NCI-H2196 (cell line): Measurements from ENCODE around the gene MYO18A.

Experiments used
- DNase-seq: peaks from one replicate; lab custom pipeline; 2025; ENCODE audit not compliant: unreplicated experiment; lab: John Stamatoyannopoulos, UW

The MYO18A gene

DNA sequence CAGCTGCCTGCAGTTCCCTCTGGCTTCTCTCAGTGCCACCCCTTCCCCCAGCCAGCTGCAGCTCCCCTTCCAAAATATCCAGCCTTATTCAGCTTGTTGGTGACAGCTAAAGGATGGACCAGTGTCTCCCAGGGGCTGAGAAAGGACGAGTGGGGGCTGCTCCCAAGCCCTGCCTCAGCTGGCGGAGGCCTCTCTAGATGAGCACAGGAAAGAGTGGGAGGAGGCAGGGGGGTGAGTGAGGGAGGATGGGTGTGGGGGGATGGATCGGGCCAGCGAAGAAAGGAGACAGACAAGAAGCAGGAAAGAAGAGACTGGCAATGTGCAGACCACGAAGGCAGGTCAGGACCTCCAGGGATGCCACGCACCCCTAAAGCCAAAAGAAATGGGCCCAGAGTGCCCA is 119.7 kb downstream of the MYO18A start:
- no peak for DNase-seq

DNA sequence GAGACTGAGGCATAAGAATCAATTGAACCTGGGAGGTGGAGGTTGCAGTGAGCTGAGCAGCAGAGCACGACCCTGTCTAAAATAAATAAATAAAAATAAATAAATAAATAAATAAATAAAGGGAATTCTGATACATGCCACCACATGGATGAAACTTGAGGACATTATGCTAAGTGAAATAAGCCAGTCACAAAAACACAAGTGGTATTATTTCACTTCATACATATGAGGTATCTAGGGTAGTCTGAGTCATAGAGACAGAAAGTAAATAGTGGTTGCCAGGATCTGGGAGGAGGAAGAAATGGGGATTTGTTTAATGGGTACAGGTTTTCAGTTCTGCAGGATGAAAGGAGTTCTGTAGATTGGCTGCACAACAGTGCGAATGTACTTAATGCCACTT is 120.9 kb downstream of the MYO18A start:
- no peak for DNase-seq

DNA sequence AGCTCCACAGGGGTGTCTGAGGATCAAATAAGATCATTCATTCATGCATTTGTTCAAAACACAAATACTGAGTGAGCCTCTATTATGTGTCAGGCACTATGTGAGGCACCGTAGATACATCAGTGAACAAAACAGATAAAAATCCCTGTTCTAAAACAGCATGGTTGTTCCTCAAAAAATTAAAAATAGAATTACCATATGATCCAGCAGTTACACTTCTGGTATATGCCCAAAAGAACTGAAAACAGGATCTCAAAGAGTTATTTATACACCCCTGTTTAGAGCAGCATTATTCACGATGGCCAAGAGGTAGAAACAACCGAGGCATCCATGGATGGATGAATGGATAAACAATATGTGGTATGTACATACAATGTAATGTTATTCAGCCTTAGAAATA is 121.8 kb downstream of the MYO18A start:
- DNase-seq, result no peak

DNA sequence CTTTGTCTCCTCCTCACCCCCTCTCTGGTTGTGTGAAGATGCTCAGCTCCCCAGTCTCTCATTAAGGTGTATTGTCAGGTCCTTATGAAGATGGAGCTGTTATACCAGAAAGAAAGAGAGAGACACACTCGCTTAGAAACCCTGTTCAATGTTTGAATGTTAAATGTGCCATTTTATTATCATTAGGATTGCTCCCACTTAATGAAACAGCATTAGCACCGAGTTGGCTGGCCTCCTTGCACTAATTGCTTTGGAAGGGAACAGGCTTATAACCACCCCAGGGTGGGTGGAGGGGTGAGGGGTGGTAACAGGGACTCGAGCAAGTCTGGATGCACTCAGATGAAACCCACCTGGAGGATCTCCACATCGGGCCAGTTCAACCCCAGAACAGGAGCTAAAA is 122.8 kb downstream of the MYO18A start:
- no peak for DNase-seq

DNA sequence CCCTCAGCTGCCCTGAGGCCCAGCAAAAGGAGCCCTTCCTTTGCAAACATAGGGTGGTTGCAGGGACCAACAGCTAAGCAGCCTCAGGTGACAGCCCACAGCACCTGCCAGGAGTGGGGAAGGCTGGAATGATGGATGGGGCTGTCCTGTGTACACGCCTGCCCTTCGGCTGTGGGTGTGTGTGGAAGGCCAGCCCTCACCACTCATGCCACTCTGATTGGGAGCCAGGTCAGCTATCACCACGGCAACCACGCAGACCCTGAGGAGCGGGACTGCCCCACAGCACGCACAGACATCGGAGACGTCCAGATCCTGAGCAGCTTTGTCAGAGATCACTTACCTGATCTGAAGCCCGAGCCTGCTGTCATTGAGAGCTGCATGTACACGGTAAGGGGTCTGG is 125.4 kb downstream of the MYO18A start:
- no peak for DNase-seq

DNA sequence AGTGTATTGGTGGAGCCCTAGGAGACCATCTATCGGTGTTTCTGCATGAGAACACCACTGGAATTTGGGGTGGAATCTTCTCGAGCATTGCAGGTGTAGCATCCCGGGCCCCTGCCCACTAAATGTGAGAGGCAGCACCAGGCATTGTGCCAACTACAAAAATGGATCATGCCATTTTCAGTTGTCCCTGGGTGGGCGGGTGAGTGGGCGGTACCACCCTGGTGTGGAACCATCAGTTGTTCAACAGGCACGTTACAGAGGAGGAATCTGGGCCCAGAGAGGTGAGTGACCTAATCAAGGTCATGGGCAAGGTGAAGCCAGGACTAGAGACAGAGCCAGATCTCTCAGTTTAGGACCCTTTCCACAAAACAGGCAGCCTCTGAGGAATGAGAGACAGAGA is 128.5 kb downstream of the MYO18A start:
- DNase-seq, result no peak

DNA sequence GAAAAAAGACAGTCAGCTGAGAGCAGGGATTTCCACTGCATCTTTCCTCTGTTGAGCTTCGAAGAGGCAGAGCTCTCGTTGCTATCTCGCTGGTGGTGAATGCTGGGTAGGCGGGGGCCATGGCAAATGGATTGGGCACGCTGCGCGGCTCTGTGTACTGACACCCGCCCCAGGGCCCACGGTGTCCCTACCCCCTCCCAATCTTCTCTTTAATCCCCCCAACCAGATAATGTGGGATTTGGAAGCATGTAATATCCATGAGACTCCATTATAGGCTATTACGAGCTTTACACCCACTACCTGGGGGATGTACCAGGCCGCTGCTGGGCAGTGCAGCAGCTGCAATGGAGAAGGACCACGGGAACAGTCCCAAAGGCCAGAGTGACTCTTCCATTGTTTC is 129.0 kb downstream of the MYO18A start:
- no peak for DNase-seq

DNA sequence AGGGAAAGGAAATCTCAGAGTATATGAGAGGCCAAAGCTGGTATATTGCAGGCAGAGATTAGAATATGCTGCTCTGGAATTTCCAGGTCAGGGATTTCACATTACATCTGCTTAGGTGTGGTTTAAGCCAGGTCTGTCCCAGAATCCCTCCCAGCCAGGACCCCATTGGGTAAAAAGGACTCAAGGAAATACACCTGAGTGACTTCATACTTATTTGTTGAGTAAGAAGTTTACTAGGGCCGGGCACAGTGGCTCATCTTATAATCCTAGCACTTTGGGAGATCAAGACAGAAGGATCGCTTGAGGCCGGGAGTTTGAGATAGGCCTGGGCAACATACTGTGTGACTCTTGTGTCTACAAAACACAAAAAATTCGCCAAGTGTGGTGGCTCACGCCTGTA is 130.0 kb downstream of the MYO18A start:
- no peak for DNase-seq

DNA sequence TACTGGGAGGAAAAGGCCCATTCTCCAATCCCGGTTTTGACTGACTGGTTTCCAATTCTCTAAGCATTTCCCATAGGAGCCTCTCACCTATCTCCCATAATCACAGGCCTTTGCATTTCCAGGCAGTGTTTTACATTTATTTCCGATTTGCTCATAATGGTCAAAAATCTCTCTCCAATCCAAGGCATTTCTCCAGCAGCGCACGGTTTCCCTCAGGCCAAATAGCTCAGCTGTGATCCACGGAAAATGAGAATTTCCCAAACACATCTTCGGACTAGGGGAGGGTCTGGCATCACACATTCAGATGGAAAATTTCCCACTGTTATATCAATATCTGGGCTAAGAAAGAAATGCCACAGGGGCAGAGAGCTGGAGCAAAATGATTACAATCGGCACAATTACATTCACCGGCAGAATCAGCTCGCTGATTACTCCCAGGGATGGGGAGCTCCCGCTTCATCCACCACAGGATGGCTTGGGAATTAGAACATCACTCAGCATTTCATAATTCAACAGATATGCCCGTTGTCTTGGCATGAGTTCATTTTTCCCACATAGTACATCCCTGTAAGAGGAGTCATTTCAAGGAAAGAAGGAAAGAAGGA is 130.6 kb downstream of the MYO18A start:
- no peak for DNase-seq

DNA sequence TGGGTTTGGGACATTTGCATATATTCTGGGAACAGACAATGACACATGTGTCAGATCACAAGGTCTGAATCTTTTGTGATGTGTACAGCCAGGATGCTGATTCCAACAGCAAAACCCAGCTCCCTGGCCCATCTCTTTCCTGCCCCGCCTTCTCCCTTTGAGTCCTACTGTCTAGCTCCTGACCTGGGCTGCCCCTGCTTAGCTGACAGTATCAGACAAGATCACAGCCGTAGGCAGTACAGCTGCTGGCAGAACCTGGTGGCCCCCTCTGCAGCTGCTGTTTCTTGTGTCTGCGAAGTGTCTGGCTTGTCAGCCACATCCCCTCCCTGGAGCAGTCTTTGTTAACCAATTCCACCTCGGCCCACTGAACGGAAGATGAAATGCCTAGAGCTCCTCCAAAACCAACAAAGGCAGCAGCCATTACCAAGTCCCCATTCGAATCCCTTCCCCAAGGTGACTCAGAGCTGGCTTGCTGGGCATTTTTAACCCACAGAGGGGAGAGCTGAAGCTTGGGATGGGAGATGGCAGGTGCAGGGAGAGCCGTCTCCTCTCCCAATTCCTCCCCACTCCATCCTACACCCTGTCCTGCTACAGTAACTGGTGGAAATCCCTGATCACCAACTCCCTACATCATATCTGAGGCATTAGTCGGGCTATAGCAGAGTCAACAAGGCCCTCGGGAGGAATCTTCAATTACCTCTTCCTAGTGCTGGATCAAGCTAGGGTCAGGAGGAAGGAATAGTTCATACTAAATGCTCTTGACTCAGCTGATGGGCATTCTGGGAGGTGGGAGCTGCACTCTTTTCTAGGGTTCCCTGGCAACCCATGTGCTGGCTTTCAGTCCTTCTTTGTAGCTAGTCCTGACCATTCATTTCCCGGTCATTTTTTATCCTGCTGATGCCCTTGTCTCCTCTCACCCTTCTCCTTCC is 131.5 kb downstream of the MYO18A start:
- no peak for DNase-seq

DNA sequence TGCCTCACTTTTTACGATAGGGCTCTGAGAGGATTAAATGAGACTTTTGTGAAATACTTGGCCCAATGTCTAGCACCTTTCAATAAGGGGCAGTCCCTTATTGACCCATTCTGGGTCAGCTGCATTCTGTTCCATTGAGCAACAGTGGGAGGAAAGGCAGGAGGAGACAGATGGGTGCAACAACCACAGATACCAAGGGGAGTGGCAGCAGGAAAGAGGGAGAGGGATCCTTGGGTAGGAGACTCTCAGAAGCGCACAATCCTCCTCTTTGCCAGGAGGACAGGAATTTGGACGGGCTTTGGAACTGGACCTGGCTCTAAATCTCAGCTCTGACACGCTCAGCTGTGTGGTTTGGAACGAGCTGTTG is 133.7 kb downstream of the MYO18A start:
- no peak for DNase-seq

DNA sequence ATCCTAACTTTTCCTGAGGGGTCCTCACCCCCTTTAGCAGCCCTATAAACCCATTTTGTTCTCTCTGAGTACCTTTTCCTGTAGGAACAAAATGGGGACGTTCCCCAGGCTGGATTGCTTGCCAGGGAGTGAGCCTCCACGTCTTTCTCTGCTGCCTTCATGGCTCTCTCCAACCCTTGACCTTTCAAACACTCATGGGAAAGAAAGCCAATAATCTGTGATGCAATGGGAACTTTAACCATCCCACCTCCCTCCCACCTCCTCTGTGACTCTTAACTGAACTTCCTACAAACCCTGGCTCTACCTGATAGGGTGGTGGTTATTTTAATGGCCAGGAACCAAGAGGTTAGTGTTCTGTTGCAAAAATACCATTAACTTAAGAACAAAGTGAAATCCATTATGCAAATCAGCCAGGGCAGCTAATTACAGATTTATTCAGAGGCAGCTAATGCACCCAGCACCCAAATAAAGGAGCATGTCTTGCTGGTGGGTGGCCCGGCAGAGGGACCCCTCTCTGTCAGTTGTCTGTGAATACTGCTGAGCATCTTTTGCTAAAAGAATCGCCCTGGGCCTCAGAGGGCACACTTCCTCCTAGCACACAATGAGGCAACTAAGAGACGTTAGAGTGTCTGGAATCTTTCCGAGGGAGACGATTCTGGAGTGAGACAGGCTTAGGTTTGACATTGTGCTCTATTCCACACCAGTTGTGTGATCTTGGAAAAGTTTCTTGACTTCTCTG is 134.3 kb downstream of the MYO18A start:
- no peak for DNase-seq

DNA sequence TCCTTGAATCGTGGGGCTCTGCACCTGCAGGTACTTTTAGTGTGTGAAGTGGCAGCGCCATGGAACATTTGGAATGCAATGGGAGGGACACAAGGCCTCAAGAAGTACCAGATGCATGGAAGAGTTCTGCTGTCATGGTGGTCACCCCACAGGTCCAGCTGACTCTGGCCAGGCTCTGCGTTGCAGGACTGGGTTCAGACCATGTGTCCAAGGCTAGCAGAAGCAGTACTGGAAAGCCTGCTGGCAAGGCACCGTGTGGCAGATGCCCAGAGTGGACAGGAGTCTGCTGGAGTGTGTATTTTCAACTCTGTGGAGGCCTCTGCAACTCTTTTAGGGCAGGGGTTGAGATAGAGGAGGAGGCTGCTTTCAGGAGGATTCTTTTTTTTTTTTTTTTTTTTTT is 135.2 kb downstream of the MYO18A start:
- no peak for DNase-seq

DNA sequence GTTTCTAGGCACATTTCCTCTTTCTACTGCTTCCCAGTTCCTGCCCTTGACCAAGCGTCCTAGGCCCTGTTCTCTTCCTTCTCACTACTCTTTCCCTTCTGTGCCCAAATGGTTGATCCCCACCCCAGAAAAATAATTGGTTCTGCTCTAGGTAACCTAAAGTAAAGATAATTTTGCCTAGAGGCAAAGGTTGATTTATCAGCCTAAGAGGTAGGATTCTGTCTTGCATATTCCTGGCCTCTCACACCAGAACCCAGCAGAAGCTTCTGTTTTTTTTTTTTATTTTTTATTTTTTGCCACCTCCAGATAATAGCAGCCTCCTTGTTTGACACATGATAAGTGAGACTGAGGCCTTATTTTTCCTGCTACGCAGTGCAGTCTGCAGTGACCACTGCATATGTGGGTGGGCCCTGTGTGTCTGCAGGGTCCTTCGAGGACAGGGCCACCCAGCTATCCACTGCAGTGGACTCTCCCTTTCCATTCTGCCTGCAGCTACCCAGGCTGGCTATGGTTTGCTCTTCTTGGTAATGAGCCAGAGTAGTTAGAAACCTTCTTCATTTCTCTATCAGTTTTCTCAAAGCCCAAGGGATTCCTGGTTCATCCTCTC is 136.6 kb downstream of the MYO18A start:
- no peak for DNase-seq

DNA sequence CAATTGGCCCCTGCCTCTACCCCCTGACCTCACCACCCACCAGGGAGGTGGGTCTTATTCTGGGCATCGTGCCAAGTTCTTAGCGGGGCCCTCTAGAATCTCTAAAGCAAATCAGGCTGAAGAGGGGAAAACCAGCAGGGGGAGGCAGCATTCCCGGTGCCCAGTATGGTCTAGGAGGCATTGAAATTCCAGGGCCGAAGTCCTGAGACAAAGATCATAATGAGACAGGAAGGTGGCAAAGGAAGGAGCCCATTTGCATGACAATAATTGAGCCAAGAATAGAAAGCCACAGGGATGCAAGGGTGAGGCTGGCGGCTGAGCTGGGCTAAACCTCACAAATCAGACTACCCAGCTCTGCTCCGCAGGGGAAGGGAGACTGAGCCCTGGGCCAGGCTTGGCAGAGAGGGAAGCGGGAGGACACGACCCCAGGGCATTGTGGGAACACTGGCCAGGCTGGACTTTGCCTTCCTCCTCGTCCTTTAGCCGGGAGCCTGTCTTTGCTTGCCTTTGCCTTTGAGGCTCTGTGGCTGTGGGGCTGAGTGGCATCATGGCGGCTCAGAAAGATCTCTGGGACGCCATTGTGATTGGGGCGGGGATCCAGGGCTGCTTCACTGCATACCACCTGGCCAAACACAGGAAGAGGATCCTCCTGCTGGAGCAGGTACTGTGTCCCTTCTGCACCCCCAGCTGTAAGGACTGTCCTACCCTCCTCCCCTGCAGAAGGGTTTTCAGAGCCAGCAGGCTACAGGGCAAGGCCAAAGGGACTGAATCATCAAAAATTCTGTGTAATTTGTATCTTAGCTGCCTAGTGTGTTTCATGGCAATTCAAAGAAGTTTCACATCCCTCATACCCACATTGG is 137.3 kb downstream of the MYO18A start, which contains the start of gene PIPOX:
Gene PIPOX, plus strand, starts transcription at position 463 of the 860 bp plus-strand sequence. Its CDS starts 85 bp downstream, at position 548.
- DNase-seq, result peak; percentile 37

DNA sequence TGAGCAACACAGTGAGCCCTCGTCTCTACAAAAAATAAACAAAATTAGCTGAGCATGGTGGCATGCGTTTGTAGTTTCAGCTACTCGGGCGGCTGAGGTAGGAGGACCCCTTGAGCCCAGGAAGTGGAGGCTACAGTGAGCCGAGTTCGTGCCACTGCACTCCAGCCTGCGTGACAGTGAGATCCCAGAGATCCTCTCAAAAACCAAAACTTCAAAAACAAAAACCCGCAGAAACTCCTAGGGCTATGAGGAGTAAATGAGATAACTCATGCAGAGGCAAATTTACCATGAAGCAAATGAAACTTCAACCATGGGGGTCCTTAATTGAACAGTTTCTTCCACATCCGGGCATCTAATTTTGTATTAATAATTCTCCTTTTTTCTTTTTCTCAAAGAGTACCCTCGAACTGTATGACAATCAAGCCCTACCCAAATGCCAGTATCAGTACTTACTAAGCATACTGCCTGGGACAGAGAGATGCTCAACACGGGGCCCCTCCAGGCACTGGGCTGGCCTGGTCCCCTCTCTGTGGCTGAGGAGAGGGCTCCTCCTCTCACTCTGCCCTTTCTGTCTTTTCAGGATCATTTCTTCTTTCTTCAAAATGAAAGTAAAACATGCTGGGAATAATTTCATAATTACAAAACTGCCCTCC is 138.0 kb downstream of the MYO18A start:
- DNase-seq, result no peak

DNA sequence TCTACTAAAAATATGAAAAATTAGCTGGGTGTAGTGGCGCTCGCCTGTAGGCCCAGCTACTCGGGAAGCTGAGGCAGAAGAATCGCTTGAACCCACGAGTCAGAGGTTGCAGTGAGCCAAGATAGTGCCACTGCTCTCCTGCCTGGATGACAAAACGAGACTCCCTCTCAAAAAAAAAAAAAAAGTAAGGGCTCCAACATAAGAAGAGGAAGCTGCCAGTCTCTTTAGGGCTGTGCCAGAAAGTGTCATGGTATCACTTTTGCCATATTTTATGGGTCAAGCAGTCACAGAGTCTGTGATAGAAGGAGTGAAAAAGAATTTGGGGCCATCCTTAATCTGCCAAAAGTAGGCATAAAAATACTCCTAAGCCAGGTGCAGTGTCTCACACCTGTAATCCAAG is 138.6 kb downstream of the MYO18A start:
- no peak for DNase-seq

DNA sequence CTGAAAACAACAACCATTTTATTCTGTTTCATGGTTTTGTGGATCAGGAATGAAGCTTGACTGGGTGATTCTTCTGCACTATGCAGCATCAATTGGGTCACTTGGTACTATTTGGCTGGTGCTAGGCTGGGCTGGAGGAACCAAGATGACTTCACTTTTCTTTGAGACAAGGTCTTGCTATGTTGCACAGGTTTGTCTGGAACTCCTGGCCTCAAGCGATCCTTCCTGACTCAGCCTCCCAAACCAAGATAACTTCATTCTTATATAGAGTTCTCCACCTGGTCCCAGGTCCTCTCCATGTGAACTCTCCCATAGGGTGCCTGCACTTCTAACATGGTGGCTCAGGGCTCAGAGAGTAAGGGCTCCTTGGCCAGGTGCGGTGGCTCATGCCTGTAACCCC is 139.1 kb downstream of the MYO18A start:
- DNase-seq, result no peak

DNA sequence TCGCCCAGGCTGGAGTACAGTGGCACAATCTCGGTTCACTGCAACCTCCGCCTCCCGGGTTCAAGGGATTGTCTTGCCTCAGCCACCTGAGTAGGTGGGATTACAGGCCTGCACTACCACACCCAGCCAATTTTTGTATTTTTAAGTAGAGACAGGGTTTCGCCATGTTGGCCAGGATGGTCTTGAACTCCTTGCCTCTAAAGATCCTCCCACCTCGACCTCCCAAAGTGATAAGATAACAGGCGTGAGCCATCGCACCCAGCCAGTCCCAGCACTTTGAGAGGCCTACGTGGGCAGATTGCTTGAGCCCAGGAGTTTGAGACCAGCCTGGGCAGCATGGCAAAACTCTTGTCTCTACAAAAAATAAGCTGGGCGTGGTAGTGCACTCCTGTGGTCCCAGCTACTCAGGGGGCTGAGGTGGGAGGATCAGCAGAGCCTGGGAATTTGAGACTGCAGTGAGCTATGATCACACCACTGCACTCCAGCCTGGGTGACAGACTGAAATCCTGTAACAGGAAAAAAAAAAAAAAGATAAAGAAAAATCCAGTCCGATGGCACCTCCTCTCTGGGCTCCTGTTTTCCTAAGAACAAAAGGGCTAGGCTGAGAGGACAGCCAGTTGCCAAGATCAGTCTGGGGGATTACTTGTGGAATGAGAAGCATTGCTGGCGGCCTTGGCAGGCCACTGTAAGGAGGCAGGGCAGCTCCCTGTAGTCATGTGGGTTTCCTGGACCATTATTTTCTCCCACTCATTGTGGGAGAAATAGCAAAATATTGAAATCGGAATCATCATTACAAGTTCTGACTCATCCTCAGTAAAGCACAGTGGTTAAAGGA is 140.2 kb downstream of the MYO18A start:
- DNase-seq, result no peak
